CD4-positive, alpha-beta T cell treated with Interferon gamma for 1 hour (primary cell): ENCODE results near the gene RFPL3.
"Not testable (repeated sequence)": the region's sequence is repeated elsewhere in the genome, so short reads cannot be mapped to it uniquely, and the experiment has no call there.

Experiments
- DNase-seq: peaks from one replicate; pipeline ENCODE4 v3.0.0-alpha.2; 2020

Gene RFPL3

DNA sequence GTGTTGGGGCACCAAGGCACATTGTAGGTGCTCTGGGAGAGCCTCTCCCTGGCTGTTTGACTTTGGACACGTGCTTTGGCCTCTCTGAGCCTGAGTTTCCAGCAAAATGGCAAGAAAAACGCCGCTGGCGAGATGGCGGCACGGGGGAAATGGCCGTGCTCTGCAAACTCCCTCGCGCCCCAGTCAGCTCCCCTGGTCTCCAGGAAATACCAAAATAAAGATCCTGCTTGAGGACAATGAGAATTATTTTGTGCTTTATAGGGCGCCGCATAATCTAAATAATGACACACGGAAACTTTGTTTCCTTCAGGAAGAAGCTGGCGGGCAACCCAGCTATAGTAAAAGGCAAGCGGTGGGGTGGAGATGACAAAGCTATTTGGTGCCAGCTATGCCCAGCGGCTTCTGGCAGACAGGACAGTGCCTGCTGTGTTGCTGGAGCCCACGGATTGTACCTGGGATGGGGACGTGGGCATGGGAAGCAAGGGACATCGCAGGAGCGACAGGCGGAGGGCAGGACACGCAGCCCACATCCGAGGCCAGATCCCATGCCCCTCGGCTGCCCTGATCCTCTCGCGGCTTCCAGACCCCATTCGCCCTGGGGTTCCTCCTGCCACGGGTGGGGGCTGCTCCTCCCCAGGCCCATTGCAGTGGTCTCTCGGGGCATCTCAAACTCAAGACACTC lies 26.3 kb upstream of the RFPL3 start:
- no peak for DNase-seq

DNA sequence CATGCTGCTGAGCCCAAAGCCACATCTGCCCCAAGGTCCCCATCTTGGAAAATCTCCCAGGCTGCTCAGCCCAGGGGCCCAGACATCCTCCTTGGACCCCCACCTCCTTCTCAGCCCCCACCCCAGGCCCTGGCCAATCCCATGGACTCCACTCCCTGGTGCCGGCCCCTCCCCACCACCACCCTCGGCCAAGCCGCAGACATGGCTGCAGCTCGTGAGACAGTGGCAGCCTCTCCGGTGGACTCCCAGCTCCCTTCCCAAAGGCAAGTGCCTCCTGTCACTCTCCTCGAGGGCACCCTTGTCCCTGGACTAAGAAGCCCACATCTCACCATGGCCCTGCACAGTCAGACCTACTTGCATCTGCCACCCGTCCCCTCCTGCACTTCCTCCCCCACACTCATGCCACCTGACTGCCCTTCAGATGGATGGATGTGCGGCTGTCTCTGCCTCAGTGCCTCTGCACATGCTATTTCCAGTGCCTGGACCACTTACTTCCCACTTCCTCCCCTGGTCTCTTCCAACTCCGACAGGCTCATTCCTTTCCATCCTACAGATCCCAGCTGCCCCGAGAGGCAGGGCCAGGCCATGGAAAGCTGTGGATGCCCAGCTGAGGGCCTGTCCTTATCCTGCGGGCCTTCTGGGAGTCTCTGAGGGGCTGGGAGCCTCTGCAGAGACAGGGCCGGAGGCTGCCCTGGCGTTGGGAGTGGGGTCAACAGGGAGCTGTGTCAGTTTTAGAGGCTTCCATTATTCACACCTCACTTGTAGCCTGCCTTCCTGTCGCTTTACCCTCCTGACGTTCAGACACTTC lies 25.5 kb upstream of the RFPL3 start:
- no peak for DNase-seq

- DNase-seq = no peak
These were observed 24.4 kb upstream of the RFPL3 start for GRCh38 chr22:32333141-32333768.

DNA sequence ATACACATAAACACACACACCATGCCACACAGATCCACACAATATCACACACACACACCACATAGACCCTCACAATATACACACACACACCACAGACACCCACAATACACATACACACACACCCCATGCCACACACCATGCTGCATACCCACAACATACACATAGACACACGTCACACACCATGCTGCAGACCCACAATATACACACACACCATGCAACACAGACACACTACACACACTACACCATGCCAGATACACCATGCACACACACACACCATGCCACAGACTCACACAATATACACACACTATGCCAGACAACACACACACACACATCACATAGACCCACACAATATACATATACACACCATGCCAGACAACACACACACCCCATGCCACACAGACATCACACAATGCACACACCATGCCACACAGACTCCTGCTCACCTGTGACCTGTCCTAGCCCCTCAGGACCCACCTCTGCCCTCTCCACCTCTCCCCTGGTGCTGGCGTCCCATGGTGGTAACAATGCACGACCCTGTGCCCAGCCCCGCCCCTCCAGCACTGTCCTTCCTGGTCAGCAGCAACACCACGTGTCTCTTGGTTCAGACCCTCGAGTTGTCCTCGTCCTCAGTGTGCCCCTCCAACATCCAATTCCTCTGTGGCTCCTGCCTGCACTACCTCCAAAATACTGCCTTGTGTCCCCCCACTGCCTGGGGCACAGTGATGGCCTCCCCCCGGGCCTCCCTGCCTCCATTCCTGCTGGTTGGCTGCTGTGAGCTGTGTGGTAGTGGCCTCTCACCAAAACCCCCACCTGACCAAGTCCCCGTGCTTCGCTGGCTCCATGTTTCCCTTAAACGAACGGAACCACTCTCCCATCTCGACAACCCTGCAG lies 23.7 kb upstream of the RFPL3 start:
- no peak for DNase-seq

- no peak for DNase-seq
These were observed 22.9 kb upstream of the RFPL3 start for GRCh38 chr22:32334660-32335365.

- DNase-seq = no peak
These were observed 22.2 kb upstream of the RFPL3 start for GRCh38 chr22:32335471-32335870.

- DNase-seq = no peak
These were observed 21.5 kb upstream of the RFPL3 start for GRCh38 chr22:32336121-32336603.

DNA sequence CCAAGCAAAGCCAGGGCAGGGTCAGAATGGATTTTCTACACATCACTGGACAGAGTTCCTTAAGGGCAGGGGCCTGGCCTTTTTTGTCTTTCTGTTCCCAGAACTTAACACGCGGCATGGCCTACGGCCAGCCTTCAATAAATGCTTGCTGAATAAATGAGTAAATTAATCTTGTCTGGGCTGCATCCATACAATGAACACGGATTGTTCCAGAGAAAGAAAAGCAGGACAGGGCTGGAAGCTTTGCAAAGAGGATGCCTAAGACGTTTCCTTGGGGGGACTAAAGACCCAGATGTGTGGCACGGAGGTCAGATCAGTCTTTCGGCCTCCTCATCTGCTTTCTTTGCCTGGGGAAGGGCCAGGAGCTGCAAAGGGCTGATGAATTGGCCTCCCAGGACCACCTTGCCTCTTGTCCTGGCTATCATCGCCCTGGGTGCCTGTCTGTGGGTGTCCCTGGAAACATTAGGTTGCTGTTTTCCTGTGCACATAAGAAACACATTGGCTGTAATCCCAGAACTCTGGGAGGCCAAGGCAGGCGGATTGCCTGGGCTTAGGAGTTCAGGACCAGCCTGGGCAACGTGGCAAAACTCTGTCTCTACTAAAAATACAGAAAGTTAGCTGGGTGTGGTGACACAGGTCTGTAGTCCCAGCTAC lies 20.8 kb upstream of the RFPL3 start:
- no peak for DNase-seq

- DNase-seq = not testable (repeated sequence)
These were observed 20.2 kb upstream of the RFPL3 start for GRCh38 chr22:32337425-32337824.

- DNase-seq = no peak
These were observed 18.9 kb upstream of the RFPL3 start for GRCh38 chr22:32338757-32339156.

GRCh38 chr22:32339190-32340012 lies 18.3 kb upstream of the RFPL3 start:
- DNase-seq = no peak

DNA sequence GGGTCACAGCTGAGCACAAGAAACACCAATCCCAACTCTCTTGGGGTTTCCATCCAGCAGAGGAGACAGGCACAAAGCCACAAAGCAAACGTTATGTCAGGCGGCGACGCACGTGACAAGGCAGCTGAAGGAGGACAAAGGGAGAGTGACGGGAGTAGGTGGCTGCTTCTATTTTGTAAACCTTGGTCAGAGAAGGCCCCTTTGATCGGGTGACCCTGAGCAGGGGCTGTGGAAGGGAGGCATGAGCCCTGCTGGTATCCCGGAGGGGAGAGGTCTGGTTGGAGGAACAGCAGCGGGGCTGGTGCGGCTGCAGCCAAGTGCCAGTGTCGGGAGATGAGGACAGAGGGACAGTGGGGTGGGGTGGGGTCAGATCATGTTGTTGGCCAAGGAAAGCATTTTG lies 17.3 kb upstream of the RFPL3 start:
- no peak for DNase-seq

DNA sequence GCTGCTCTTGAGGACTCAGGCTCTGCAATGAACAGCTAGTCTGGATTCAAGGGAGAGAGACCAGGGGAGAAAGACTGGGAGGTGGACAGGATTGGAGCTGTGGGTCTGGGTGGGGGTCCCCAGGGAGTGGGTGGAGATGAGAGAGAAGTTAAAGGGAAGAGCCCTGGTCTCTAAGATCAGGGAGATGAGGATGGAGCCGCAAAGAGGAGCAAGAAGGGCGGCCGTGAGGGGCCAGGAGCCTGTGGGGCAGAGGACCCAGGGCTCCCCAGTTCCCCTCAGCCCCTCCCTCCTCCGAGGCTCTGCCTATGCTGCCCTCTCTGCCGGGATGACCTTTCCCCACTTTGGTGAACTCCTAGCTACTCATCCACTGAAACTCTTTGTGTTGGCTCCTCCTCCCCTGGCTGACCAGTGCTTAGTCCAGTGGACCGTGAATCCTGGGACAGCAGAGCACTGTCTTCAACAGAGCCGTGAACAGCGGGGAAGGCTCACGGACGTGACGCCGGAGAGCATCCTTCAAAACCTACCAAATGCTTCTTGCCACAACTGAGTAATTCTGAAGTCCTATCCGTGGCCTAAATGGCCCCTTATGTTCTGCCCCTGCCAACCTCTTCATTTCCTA lies 16.4 kb upstream of the RFPL3 start:
- DNase-seq = no peak

DNA sequence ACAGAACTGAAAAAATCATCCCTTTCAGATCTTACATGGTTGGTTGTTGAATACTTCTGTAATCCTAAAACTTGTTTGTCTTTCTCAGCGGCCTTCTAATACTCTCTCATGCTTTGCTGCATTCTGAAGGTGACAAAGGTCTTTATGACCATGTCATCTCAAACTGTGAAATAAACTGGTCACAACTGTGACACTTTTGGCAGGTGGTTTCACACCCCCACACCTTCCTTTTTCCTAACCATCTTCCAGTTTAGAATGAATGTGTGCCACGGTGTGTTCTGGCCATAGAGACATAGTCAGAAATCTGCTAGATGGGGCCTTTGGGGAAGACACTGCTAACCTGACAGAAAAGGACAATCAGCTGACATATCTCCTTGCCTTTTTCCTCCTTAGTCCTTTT lies 14.7 kb upstream of the RFPL3 start:
- no peak for DNase-seq

DNA sequence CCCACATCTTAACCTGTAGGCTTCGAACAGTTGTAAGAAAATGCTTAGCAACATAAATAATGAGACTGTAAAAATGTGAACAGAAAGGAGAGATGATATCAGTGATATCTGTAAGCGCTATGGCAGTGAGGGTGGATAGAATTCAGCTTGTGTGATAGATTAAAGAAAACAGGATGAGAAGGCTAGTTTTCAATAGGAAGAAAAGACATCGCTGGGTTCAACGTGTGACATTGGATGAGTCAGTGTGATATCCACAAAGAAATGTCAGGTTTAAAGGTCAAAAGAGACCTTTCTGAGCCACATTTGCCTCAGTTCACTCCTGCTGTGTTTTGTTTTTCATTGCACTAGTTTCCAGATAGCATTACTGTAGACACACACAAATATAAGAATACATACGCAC lies 13.7 kb upstream of the RFPL3 start:
- no peak for DNase-seq

GRCh38 chr22:32348031-32348611 lies 9.5 kb upstream of the RFPL3 start:
- DNase-seq = no peak

DNA sequence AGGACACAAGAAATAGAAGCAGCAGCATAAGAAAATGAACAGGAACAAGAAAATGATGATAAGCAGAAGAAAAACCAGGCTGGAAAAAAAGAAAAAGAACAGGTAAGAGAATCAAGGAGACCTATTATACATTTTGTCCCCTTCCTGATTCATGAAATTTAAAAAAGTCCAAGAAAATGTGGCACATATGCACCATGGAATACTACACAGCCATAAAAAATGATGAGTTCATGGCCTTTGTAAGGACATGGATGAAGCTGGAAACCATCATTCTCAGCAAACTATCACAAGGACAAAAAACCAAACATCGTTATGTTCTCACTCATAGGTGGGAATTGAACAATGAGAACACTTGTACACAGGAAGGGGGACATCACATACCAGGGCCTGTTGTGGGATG lies 5.8 kb upstream of the RFPL3 start:
- DNase-seq = not testable (repeated sequence)

DNA sequence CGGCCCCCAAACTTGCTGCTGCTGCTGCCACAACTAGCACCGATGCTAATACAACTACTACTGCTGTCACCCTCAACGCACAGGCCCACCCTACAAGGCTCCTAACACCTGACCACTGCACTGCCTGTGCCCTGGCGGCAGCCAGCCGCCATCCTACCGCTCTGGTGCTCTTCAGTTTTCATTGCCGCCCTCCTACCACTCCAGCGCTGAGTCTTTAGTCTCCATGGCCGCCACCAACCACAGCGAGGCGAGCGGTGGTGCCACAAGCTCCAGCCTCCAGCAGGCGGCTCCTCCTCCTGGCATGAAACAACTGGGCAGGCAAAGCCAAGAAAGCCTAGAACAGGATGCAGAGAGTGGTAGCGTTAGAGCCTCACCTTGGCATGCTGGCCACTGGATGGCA lies 5.0 kb upstream of the RFPL3 start:
- no peak for DNase-seq

GRCh38 chr22:32353292-32353691 lies 4.4 kb upstream of the RFPL3 start:
- no peak for DNase-seq

DNA sequence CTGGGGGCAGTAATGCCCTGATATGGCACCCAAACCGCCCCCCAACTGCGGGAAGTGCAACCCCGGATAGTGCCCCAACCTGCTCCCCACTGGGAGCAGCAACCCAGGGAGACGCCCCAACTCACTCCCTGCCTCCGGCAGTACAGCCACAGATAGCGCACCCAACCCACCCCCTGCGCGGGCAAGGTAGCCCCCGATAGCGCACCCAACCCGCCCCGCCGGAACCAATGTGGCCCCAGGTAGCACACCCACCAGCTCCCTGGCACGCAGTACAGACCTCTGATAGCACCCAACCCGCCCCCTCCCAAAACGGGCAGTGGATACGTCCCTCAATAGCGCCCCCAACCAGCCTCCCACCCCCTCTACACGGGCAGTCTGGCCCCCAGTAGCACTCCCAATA lies 3.8 kb upstream of the RFPL3 start:
- no peak for DNase-seq
